Ovary (tissue), 3 donors: Measurements from ENCODE around the gene HES5.

Source experiments
- EP300 ChIP-seq: sonication (generic); formaldehyde crosslinking; IDR thresholded peaks from one replicate; pipeline ENCODE4 v1.6.1; 2017; ENCODE audit warnings: antibody characterized with exemption
- POLR2A ChIP-seq: fragments of 450-650 bp; IDR thresholded peaks from one replicate; pipeline ENCODE4 v1.6.1; 2017; ENCODE audit warnings: antibody characterized with exemption, mild to moderate bottlenecking, moderate library complexity
- TF ChIP-seq, protein P1 (sequence below), 3 donors: fragments of 450-650 bp in 2 of 3; fragments of 200-600 bp in 1 of 3; IDR thresholded peaks; one replicate each; pipeline versions ENCODE4 v1.5.1 to v1.8.0; 2016 to 2022; ENCODE audit warnings: antibody characterized with exemption in 3 of 3, mild to moderate bottlenecking in 1 of 3
- donor health status: DM: no; HTN: no; CAD: no.

DNA sequence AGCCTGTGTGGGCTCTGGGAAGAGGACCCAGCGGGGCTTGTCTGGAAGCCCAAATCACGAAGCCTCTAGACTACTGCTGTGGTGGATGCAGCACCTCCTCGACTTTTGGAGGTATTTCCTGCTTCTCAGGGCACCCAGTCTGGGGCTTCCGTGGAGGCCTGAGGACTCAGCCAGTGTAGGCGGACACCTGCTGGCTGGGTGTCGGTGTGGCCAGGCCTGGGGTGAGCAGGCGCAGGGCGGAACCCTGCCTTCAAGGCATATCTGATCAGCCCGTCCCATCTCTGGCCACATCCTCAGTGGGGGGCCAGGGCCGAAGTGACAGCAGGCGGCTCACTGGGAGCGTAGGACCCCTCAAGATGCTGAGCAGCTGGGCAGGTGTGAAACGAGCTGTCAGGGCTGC, 47.0 kb downstream of the HES5 start:
- TF ChIP-seq POLR2A (no peak), EP300 (no peak)
- TF ChIP-seq, protein P1, sequence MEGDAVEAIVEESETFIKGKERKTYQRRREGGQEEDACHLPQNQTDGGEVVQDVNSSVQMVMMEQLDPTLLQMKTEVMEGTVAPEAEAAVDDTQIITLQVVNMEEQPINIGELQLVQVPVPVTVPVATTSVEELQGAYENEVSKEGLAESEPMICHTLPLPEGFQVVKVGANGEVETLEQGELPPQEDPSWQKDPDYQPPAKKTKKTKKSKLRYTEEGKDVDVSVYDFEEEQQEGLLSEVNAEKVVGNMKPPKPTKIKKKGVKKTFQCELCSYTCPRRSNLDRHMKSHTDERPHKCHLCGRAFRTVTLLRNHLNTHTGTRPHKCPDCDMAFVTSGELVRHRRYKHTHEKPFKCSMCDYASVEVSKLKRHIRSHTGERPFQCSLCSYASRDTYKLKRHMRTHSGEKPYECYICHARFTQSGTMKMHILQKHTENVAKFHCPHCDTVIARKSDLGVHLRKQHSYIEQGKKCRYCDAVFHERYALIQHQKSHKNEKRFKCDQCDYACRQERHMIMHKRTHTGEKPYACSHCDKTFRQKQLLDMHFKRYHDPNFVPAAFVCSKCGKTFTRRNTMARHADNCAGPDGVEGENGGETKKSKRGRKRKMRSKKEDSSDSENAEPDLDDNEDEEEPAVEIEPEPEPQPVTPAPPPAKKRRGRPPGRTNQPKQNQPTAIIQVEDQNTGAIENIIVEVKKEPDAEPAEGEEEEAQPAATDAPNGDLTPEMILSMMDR (IDR thresholded peaks at IDR 0.05) = no peak
